Activated CD8-positive, alpha-beta memory T cell treated with anti-CD3 and anti-CD28 coated beads, Interleukin-2, amount 50 U/mL, for 1 hour (primary cell): ENCODE results near the gene TBC1D22A.
"Not testable (repeated sequence)": the region's sequence is repeated elsewhere in the genome, so short reads cannot be mapped to it uniquely, and the experiment has no call there.

Source experiments
- DNase-seq: peaks from one replicate; pipeline ENCODE4 v3.0.0-alpha.2; 2020; ENCODE audit errors: extremely low read depth

Gene TBC1D22A

GRCh38 chr22:46812788-46813187, 50.3 kb downstream of the TBC1D22A start:
- no peak for DNase-seq

DNA sequence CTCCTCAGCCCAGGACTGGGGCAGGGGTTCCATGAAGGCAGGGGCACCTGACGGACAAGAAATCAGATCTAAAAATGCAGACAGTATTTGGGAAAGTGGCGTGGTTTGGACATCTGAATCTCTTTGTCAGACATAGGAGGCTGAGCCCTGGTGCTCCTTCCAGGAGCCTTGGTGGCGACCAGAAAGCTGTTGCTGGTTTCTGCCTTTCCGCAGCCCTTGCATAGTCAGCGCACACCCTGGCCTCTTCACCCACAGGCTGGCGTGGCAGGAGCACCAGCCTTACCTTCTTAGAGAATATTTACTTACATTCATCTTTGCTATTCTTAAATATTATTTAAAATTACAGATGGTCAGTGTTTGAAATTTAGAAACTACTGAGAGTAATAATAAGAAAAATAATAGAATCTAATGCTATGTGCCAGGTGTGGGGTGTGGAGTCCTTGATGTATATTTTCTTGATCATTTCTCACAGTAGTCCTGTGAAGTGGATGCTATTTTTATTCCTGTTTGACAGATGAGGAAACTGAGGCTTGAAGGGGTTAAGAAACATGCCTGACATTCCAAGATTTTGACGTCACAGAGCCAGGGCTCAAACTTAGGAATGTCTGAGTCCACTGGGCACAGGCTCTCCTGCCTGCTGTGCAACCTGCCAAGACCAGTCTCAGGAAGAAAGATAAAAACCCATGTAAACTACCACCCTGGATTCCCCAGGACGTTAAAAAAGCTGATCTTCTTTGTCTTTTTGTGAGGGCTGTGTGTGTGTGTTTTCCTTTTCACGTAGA, 51.6 kb downstream of the TBC1D22A start:
- no peak for DNase-seq

DNA sequence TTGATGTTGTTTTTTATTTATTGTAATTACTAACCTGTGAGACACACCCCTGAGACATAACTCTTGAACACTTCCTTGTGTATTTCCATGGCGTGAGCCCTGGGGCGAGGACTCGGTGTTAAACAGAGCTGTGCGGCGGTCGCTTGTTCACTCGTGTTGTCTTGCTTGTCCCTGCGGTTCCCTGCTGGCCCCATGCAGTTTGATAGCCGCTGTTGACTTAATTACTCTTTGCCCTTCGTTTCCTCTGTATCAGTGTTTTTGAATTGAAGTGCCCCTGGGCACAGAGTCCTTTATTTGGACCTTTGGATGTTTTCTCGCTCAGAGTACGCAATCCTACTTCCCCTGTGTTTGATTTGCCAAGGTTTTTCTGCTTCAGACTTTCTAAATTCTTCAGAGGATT, 52.7 kb downstream of the TBC1D22A start:
- no peak for DNase-seq

GRCh38 chr22:46815559-46815895, 53.1 kb downstream of the TBC1D22A start:
- no peak for DNase-seq

- DNase-seq, result no peak
These were observed 53.7 kb downstream of the TBC1D22A start for GRCh38 chr22:46815896-46816731.

- not testable (repeated sequence) for DNase-seq
These were observed 54.9 kb downstream of the TBC1D22A start for GRCh38 chr22:46817390-46817789.

DNA sequence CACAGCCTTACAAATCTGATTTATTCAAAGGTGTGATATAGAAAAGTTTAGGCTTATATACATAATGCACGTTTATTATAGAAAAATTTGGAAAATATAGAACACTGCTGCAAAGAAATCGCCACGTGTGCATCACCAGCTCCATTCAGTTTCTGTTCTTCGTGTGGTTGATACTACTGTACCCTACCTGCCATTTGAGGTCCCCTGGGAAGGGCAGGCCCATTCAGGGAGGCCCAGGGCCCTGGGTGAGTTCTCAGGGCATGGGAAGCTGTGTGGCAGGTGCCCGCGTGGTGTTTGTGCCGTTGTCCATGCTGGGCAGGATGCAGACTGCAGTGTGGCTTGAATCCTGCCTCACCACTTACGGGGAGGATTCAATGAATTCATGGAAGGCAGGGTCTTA, 60.8 kb downstream of the TBC1D22A start:
- DNase-seq, result no peak

DNA sequence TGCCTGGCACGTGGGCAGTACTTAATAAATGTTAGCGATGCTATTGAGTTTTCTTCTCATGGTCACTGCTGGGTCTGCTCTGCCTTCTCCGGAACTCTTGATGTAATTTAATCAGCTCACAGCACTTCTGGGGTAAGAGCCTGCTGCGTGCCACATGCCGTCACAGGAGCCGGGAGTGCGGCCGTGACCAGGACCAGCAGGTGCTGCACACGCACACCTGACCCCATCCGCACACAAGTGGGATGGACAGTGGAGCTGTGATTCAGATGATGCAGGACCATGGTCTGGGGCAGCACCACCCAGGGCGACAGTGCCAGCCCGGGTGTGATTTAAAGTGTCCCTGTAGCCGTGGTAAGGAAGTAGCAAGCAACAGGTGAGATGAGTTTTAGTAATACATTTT, 61.2 kb downstream of the TBC1D22A start:
- DNase-seq, result no peak

DNA sequence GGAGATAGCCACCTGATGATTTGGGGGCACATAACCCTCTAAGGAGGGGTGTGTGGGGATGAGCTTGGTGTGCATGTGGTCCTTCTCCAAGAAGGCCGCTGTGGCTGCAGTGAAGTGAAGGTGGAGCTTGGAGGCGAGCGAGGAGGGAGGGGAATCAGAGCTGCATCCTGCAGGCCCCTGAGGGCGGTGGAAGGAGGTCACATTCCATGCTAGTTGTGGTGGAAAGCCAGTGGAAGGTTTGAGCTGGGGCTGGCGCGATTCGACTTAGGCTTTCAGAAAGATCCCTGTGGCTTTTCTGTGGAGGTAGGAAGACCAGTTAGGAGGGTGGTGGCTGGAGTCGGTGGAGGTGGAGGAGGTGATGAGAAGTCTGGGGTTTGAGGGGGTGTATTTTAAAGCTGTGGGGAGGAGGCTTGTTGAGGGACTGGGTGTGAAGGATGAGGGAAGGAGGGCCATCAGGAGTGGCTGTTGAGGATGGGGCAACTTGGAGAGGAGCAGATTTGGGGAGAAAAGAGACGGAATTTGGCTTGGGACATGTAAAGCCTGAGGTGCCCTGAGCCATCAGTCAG, 62.0 kb downstream of the TBC1D22A start:
- no peak for DNase-seq

DNA sequence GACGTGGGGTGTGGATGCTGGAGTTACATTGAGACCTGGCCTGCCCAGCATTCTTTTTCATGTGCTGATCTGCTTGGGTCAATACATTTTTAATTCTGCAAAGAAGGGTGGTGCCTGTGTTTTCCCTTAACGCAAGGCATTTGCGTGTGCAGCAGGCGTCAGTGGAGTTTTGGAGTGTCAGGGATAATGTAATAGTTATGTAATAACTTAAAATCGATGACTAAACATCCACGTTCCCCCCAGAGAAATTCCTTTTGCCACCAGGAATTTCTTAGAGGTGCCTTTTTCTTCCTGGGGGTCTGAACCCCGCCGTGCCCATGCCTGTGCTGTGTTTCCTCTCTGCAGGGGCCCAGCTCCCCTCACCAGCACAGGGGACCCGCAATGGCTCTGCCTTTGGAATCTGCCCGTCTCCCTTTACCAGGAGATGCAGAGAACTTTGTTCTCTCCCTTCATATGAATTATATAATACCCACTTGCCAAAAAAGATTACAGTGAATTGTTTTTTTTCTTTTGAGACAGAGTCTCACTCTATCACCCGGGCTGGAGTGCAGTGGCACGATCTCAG, 62.6 kb downstream of the TBC1D22A start:
- no peak for DNase-seq

- no peak for DNase-seq
These were observed 64.1 kb downstream of the TBC1D22A start for GRCh38 chr22:46826438-46827135.

GRCh38 chr22:46827136-46827780, 64.8 kb downstream of the TBC1D22A start:
- no peak for DNase-seq

DNA sequence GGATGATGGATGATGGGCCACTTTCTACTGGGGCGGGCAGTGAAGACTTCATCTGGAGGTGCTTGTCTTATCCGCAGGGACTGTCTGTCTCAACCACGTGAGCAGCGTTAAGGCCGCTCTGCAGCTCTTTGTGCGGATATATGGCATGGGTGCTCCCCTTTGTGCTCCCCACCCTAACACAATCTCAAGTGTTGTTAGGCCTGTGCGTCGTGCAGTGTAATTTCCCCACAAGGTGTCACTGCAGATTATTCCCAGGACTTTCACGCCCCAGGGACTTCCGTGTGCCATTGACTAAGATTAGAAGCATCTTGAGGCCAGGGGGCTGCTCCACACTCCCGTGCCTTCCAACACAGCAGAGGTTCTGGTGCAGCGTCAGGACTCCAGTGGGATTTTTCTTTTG, 65.3 kb downstream of the TBC1D22A start:
- no peak for DNase-seq

- no peak for DNase-seq
These were observed 66.0 kb downstream of the TBC1D22A start for GRCh38 chr22:46828323-46828900.

DNA sequence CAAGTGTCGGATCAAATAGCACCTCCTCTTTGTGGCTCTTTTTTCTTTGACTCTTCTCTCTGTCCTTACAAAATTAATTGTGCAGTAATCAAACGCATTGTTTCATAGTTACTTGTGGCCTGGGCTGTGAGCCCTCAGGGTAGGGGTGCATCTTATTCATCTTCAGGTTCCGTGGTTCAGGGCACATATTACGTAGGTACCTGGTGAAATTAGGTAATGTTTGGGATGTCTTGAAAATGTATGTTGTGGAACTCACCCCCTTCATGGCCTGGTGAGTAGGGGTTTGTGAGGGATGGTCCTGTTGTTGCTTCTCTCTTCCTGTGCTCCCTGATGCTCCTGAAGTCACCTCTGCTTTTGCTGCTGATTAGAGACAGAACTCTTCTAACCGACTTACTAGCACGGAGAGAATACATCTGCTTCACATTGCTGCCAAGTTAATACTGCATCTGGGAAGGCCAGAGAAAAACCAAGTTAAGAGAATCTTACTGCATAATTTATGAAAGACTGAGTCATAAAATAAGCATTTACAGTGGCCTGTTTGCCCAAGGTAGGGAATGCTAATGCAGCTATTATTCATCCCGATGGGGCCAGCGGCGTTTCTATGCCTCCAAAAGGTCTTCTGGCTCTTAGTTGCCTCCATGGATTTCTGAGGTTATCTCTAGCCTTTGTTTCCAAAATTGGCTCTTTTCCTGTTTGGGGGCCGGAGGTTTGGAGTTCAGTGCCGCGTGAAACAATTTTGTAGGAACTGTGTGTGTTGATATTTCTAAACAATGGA, 66.9 kb downstream of the TBC1D22A start:
- DNase-seq, result no peak

DNA sequence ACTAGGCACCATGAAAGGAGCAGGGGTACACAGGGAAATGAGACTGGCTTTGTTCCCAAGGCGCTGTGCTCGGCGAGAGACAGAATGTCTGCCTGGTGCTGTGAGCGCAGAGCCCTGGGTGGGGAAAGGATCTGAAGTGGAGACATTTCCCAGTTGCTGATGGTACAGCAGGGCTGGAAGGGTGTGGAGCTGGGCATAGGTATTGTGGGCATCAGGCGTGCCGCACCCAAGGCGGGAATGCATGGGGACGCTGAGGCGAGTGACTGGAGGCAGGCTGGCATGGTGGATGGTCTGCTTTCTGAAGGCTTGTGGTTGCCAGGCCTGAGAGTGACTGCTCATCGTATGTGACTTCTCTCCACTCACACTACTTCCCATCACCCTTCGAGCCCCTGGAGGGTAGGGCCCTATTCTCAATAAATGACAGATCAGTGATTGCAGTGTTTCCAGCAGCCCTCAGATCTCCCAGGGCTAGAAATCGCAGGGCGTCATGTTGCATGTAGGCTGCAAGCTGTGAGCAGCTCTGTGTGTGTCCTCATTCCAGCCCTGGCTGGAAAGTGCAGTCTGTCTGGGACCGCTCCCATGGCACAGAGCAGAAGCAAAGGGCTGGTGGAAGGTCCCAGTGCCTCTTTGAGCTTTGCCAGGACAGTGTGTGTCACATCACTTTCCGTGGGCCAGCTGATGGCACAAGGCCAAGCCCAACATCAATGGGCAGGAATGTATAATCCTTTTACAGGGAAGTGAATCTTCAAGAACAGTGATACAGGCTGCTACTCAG, 67.7 kb downstream of the TBC1D22A start:
- DNase-seq, result no peak

DNA sequence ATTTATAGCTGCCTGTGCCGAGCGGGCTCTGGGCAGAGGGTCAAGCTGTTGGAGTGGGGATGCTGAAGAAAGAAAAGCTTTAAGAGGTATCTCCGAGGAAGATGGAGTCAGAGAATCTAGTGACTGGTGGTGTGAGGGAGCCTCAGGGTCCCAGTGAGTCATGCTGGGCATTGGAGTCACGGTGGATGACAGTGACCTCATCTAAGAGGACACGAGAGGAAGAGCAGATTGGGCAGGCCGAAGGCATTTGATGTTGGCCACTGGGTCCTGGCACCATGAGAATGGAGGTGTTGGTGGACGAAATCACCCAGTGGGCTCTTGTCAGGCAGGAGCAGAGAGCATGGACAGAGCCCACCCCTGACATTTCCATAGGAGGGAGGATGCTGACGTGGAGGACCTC, 68.4 kb downstream of the TBC1D22A start:
- no peak for DNase-seq

DNA sequence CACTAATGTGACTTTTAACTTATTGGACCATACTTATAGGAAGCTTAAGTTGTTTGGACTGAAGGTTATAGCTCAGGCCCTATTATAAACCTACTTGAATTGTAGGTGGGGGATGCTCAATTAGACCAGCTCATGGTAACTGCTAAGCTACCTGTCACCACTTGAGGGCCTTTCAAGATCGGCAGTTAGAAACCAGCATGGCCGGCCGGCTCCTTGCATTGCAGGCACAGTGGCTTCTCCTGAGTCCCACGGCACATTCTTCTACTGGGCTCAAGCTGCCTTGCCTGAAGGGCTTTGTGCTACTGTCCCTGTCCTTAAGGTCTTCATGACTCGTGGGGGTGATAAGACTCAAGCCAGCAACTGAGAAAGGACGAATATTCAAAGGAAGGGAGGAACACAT, 70.8 kb downstream of the TBC1D22A start:
- no peak for DNase-seq

GRCh38 chr22:46834021-46834737, 71.7 kb downstream of the TBC1D22A start:
- no peak for DNase-seq
